NCI-H1436 treated with DMSO at 0.1 percent for 48 hours (cell line): ENCODE measurements around the gene SPOCD1.

Experiments
- DNase-seq: peaks from one replicate; lab custom pipeline; 2025; lab: John Stamatoyannopoulos, UW

The SPOCD1 gene

DNA sequence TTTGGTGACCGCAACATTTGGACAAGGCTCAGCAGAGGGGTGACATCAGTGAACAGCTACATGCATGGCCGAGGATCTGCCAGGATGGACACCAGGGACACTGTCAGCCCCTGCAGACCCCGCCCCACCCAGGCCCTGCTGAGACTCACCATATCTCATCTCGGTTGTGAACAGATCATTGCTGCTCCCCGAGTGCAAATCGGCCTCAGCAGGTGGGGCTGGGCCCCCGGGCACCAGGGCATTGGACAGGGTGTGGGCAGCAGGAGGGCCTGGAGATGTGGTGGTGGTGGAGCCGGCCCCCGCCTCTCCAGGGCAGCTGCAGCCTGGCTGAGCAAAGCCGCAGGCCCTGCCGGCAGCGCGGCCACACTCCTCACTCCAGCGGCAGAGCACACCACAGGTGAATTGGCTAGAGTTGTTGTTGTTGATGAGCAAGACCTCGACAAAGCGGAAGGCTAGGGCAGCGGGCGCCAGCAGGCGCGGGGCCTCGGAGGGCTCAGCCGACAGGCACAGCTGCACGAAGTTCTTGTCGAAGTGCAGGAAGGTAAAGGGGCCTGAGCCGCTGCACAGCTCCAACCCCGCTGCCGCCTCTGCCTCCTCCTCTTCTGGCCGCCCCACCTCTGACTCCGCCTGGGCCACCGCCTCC lies 59.9 kb downstream of the SPOCD1 start:
- DNase-seq: no peak

DNA sequence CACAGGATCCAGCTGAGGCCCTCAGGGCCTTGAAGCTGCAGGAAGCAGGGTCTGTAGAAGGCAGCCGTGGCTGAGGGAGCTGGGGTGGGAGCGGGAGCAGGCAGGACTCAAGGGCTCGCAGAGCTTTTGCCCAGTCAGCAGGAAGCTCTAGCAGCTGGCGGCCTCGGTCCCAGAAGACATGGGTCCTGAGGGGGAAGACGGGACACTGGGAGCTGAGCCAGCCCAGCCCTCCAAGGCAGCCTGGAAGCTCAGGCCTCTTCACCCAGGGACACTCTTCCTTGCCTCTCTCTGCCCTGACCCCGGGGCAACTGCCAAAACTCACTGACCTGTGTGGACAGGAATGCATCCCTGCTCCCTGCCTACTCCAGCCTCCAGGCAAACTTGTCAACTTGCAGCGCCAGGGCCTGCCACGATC lies 60.6 kb downstream of the SPOCD1 start:
- no peak for DNase-seq

DNA sequence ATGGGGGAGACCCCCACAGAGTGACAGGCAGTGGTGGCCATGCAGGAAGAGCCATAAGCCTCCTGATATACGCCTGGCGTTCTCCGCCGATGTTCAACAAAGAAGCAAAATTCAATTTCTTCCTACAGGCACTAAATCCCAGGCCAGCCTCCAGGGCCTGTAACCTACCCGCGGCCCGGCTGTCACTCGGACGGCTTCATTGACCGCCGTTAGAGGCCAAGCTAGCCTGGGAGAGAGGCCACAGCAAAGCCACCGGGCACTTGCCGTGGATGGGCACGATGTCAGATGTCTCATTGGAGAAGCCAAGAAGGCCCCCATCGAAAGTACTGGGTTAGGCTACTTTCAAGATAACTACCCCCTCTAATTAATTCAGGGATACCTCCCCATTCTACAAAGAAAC lies 61.4 kb downstream of the SPOCD1 start:
- no peak for DNase-seq

DNA sequence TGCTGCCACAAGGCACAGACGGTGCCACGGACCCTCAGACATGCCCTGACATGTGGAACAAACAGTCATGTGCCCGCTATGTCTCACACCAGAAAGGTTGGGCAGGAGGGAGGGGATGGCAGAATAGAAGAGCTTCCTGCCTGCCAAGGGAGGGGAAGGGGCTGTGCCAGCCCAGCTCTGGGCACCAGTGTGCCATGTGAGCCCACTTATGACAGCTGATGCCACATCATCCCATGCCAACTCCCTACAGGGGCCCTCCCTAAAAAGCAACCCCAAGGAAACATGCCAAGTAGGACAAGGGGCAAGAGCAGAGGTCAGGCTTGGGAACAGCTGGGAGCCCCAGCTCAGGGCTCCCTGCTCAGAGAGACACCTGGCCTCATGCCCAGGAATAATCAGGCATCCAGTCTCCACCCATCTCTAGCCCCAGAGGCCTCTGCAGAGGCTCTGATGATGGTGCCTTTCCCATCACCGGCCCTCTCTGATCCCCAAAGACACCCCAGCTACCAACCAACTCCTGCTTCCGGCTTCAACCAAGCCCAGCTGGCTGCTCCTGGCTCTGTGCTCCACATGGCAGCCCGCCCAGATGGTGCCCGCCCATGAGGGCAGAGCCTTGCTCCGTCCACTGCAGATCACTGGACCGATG lies 62.0 kb downstream of the SPOCD1 start:
- DNase-seq: no peak

DNA sequence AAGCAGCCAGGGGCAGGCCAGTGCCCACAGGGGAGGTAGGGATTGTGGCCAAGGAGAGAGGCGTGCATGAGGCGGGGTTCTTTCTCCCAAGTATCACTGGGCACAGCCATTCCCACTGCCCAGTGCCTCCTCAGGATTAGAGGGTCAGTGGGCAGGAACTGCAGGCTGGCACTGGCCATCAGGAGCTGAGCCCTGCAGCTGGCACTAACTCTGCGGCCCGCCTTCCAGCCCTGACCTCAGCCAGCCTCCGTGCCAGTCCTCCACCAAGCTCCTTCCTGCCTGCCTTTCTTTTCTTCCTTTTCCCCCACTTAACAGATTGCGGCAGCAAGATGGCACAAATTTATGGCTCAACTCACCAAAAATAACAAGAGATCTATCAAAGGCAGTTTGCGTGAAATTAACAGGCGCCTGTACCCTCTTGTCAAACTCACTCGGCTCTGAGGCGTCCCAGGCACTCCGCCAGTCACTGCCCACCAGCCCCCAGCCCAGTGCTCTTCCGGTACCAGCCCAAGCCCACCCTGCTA lies 62.8 kb downstream of the SPOCD1 start:
- no peak for DNase-seq

DNA sequence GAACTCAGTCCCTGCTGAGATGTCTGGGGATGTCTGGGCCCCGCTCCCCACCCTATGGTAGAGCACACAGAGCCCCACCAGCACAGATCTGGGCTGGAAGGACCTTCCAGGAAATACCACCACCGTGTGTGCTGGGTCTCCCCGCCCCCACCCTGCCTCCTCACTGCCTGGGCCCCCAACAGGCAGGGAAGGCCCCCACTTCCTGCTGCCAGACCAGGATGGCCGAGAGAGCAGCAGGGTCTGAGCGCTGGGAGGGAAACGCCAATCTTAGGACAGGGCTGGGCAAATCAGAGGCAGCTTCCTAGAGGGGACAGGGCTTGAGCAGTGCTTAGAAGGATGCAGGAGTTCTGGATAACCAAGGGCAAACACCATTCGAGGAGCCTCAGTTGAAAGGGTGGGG lies 63.6 kb downstream of the SPOCD1 start:
- no peak for DNase-seq

DNA sequence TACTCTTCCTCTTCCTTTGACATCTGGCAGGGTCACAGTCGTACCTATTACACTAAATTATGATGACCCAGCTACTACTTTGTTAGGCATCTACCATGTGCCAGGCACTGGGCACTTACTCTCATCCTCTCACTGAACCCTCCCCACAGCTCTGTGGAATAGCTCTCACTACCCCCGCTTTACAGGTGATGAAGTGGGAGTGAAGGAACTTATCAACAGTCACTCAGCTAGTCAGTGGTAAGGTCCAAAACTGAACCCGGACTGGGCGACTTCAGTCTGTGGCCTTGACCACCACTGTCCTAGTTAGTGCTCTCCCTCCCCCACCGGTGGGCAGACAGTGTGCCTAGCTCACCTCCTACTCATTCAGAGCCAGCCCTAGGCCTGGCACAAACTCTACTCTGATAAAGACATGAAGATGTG lies 64.0 kb downstream of the SPOCD1 start:
- DNase-seq: no peak

DNA sequence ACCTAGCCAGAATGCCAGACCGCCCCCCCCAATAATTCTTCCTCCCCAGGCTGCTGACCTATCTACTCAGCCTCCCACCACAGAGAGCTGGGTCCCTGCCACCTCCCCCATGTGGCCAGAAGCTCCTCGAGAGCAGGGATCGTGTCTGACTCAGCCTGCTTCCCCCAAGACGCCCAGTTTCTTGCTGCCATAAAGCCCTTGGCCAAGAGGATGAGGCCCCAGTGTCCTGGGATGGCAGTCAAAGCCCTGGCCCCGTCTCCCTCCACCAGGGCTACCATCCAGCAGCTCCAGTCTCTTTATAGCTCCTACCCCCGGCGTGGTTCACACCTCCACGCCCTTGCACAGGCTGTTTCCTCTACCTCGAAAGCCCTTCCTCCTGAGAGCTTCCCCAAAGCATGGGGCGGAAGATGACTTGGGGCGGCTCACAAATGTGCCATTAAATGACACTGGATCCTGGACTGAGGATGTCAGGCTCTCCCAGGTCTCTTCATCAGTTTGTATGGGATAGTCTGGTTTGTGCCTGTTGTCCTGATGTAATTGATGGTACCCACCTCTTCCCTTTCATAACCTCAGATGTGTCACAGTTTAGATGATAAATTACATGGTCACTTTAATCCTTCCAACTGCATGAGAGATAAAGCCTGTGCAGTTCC lies 64.8 kb downstream of the SPOCD1 start:
- DNase-seq: no peak

DNA sequence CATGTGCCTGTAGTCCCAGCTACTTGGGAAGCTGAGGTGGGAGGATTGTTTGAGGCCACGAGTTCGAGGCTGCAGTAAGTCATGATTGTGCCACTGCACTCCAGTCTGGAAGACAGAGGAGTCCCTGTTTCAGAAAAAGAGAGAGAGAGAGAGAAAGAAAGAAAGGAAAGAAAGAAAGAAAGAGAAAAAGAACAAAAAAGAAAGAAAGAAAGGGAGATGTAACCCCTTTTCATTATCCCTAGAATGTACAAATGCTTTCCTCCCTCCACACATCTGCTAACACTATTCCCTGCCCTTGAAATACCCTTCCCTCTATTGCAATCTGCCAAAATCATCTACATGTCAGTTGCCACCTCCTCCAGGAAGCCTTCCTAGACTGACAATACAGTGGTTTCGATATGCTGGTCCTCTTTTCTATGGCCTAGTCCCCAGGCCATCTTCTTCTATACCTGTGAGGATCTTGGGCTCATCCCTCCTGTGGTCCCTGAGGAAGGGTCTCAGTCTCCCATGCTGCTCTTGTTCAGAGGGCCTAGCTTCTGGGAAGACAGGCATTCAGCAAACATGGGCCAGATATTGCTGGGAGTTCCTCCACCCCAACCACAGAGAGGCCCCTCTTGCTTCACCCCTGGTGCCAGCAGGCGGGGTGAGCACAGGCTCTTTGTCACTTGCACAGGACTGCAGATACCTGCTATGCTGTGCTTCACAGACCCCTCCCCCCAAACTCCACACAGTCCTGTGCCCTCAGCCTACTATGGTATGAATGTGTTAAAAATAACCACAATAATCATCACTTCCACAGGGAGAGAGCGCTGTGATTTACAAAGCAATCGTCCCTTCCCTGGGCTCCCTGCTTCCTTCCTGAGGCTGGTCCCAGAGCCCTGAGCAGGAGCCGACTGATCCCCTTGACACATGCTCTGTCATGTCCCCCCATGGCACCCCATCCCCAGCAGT lies 65.8 kb downstream of the SPOCD1 start:
- DNase-seq: no peak

DNA sequence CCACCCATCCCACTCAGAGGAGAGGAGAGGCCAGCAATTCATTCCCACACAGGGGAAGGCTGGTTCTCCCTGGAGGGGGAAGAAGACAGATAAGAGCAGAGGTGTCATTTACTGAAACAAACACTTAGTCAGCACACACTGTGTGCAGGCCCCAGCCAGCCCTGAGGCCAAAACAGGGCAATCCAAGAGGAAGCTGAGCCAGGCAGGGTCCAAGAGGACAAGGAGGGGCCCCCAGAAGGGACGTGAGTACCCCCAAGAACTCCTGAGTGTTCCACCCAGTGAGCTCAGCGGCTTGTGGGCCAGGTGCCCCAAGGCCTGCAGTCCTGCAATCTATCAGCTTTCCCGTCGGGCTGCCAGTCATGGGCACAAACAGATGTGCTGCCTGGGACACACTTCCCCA lies 67.5 kb downstream of the SPOCD1 start:
- no peak for DNase-seq

DNA sequence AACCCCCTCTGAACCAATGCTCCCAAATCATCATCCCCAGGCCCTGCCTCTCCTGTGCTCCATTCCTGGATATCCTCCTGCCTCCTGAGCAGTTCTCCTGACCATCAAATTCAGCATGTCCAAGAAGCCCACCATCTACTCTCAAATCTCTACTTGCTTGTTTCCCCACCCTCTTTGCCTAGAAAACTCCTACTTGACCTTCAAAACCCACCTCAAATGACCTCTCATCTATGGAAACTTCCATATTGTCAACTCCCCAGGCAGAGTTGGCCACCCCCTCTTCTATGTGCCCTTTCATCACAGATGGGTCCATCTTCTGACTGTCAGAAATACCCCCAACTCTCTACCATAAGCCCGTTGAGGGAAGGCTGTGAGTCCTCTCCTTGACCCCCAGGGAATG lies 68.5 kb downstream of the SPOCD1 start:
- DNase-seq: no peak

DNA sequence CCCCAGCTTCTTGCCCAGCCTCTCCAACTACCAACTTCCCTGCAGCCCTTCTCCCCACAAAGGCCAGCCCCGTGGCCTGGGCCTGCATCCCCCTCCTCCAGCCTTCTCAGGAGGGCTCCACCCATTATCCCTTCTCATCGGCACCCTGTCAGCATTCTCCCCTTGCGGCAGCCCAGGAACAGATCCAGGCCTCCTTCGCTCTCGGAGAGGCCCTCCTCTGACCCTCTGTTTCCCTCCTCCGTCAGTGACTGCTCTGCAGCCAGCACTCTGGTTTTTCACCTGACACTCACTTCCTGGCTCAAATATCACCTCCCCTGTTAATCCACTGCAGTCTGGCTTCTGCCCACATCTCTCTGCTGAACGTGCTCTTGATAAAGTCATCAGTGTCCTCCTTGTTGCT lies 69.1 kb downstream of the SPOCD1 start:
- no peak for DNase-seq

DNA sequence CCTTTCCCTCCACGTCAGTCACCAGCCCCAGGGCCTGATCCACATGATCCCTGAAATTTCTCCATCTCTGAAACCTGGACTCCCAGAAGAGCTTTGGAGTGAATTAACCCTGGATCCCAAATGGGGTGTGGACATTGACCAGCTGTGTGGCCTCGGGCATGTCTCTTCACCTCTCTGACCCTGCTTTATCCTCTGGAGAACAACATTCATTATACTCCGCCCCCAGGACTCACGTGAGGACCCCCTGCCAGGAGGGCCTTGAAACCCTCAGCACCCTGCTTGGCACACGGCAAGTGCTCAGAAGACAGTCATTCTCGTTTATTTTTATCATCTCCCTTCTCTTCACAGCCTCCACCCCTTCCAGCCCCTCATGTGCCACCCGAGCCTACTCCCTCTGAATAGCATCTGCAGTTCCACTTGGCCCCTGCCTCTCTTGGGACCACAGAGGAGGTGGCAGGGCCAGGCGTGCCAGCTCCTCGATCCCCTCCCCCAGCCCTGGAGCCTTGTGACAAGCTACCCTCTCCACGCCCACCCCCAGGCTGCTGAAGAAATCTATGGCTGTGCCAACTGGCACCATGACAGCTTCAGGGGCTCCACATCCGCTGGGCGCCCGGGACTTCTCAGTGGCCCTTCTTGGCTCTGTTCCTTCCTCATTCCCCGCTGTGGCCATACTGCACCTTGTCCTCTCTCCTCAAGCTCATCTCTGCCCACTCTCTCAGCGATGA lies 69.7 kb downstream of the SPOCD1 start:
- no peak for DNase-seq

DNA sequence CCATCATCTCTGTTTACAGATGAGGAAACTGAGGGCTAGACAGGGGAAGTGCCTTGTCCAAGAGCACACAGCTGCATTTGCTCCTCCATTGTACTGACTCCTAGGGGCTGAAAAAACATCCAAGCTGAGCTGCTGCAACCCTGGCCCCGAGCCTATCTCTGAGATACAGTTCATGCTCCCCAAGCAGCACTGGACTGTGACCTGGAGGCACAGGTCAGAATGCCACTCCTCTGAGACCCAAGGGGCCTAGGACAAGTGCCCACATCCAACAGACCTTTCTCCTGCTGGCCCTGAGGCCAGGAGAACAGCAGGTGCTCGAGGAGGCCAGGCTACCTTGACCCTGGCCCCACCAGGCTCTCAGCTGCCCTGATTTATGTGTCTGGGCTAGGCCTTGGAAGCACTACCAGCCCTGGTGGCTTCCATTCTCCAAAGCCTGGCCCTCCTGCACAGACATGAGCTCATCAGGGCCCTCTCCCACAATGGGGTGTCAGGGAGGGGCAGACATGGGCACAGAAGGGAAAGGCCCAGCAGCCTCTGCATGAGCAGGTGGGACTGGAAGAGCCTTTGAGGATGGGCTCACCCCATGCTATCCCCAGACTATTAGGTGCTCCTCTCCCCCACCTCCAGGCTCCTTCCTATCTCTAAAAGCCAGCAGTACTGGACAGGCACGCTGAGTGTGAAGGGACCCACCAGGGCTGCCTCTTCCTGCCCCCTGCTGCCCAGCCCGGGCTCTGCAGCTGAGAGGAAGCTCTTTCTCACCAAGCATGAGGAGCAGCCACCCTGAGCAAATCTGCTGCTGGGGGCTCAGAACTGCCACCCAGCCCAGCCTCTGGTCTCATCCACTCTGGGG lies 70.5 kb downstream of the SPOCD1 start:
- DNase-seq: no peak

DNA sequence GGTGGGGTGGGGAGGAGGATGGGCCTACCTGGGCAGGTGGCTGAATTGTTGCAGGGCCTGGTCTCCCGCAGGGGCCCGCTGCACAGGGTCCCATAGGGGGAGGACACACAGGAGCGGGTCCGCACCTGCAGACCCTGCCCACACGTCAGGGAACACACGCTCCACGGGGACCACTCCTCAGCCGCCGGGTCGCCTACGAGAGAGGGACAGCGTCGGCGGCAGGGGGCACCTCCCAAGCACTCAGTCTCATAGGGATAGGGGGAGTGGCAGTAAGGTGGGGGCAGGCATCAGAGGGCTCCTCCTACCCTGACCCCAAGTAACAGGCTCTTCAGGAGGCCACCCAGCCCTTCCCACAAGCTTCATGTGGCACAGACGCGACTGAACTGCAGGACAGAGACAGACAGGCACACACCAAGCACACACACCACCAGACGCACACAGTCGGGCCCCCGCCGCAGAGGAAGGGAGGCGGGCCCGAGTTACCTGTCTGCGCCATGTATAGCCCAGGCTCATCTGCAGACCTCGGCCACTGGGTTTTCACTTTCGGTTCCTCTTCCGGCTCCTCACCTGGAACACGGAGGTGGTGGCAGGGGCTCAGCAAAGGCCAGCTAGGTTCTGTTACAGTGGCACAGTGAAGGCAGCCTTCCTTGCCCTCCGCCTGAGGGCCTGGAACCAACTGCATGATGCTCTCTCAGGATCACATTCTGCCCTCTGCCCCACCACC lies 71.5 kb downstream of the SPOCD1 start:
- no peak for DNase-seq

DNA sequence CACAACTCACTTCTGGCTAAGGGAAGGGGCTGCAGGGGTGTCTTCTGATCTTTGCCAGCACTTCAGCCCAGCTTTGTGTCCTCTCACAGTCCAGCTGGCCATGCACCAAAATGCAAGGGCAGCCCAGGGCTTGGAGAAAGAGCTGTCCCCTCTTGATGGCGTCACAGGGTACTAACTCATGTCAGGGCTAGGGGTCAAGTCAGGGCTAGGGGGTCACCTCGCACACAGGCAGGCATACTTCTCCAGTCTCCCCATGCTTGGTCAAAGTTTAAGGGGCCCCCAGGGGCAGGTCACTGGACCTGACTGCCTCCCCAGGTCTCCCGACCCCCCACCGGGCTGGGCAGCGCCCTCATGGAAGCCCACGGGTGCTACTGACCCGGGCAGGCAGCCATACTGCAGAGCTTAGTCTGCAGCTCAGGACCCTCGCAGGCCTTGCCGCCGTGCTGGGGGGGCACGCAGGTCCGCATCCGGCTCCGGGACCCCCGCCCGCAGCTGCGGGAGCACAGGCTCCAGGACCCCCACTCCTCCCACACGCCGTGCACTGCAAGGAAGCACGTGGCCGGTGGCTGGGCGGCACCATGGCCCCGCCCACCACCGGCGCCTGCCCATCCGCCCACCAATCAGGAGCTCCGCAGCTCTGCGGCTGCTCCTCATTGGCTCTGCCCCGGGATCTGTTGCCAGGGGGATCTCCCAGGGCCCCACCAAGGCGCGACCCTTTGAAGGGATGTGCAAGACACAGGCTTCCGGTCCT lies 73.2 kb downstream of the SPOCD1 start:
- no peak for DNase-seq
